GM19328 (cell line): Measurements from ENCODE around the gene COQ9.
"Not testable (repeated sequence)": the region's sequence is repeated elsewhere in the genome, so short reads cannot be mapped to it uniquely, and the experiment has no call there.

Source experiments
- ATAC-seq: cut with Tn5 transposase; IDR thresholded peaks from one replicate; pipeline ENCODE4 v1.9.1; 2021; ENCODE audit warnings: mild to moderate bottlenecking, moderate library complexity; ENCODE audit not compliant: unreplicated experiment

COQ9 gene

DNA sequence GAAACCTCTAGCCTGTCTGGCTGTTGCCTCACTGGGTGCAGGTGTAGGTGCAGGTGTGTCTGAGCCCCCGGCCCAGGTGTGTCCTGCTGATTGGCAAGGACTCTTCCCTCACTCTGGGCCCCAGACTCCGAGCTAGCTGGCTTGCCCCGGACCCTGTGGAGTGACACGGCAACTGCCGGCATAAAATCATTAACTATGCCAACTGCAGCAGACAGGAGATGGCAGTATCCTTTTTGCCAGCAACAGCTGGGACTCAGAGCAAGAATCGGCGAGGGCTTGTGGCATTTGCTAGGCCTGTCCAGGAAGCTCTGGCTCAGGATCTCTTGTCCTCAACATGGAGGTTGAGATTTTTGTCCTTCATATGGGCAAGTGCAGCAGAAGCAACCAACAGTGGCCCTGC lies 20.9 kb upstream of the COQ9 start:
- ATAC-seq: no peak

DNA sequence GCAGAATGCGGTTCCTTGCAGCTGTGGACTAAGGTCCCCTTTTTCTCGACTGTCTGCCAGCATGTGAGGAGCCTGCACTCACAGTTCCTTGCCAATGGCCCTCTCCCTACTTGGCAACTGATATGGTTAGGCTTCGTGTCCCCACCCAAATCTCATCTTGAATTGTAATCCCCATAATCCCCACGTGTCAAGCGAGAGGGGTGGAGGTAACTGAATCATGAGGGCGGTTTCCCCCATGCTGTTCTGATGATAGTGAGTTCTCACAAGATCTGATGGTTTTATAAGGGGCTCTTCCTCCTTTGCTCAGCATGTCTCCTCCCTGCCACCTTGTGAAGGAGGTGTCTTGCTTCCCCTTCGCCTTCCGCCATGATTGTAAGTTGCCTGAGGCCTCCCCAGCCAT lies 20.0 kb upstream of the COQ9 start:
- ATAC-seq: no peak

DNA sequence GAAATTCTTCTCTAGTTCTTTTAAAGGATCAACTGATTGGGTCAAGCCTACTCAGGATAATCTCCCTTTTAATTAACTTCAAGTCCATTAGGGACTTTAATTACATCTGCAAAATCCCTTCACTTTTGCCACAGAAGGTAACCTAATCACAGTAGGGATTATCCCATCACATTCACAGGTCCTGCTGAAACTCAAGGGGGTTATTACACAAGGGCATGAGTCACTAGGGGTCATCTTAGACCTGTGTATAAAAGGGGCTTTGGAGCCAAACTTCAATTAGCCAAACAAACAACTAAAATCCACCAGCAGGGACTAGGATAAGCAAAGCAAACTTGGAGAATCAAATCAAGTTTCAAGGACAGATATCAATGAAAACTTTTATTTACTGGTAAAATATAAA lies 19.5 kb upstream of the COQ9 start:
- no peak for ATAC-seq

- ATAC-seq: no peak
These were observed 16.3 kb upstream of the COQ9 start for GRCh38 chr16:57430955-57431354.

DNA sequence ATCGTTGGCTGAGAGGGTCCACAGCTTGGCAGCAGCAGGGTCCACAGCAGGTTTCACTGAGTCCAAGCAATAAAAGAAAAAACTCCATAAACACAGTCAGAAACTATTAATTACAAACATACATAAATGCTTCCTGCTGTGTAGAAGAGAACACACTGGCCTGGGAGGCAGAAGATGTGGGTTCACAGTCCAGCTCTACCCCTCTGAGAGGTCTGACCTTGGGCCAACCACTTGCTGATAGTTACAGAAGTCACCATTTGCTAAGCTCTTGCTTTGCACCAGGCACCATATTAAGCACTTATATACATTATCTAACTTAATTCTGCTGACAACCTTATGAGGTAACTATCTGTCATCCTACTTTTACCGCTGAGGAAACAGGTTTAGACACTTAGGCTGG lies 14.8 kb upstream of the COQ9 start:
- no peak for ATAC-seq

DNA sequence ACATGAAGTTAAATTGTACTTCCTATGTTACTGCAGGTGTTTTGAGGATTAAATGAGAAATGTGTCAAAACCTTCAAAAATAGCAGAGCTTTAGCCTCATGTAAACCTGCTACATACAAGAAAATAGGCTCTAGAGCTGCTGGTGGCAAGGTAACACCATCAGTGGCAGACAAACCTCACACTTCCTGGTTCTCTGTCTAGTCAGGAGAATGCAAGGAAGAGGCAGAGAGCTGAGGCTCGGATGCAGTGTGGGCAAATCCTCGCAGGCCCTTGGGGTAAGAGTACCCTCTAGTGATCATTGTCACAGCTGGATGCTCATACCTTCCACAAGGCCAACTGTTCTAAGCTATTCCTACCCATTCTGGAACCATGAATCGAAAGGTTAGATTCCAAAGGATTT lies 14.3 kb upstream of the COQ9 start:
- no peak for ATAC-seq

- ATAC-seq: no peak
These were observed 13.3 kb upstream of the COQ9 start for GRCh38 chr16:57434003-57434402.

DNA sequence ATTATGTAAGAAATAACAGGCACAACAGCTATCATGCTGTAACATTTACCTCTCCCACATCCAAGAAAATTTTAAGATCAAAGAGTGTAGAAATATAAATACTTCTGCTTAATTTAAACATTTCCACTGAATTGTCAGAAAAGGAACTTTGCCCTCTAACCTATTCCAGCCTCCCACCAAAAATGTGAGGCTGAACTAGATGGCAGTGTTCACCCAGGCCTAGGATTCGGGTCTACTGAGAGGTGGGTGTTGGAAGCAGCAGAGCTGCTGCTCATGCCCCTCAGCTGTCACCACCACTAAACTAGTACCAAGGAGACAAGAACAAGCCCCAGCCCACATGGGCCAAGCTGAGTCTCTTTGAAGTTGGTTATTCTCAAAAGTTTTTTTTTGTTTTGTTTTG lies 11.4 kb upstream of the COQ9 start:
- ATAC-seq: no peak

DNA sequence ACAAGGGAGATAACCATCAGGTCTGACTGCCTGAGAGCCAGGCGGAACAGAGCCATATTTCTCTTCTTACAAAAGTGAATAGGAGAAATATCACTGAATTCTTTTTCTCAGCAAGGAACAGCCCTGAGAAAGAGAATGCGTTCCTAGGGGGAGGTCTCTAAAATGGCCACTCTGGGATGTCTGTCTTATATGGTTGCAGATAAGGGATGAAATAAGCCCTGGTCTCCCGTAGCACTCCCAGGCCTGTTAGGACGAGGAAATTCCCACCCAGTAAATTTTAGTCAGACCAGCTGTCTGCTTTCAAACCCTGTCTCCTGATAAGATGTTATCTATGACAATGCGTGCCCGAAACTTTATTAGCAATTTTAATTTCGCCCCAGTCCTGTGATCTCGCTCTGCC lies 7.3 kb upstream of the COQ9 start:
- ATAC-seq: not testable (repeated sequence)

- not testable (repeated sequence) for ATAC-seq
These were observed 6.7 kb upstream of the COQ9 start for GRCh38 chr16:57440551-57440950.

DNA sequence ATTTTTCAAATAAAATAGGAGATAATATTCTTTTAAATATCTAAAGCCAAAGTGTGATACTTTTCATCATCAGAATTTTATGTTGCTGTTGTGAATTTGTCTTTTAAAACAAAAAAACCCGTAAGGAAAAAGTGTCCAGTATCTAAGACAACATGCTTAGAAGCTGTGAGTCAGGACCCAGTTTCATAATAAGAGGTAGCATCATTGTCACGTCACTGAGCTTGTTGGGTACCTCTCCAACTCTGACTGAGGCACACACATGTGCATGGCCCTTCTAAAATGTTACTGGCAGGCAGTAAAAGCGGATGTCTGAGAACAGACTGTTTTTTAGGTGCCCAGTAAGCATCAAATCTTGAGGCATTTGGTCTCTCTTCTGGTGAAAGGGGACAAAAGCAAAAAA lies 2.6 kb upstream of the COQ9 start:
- no peak for ATAC-seq

GRCh38 chr16:57445510-57445909 lies 1.8 kb upstream of the COQ9 start:
- no peak for ATAC-seq

- ATAC-seq: peak; percentile 29
These were observed 621 bp upstream of the COQ9 start for GRCh38 chr16:57446531-57447185.

GRCh38 chr16:57452021-57452420 lies 4.7 kb downstream of the COQ9 start:
- ATAC-seq: no peak

DNA sequence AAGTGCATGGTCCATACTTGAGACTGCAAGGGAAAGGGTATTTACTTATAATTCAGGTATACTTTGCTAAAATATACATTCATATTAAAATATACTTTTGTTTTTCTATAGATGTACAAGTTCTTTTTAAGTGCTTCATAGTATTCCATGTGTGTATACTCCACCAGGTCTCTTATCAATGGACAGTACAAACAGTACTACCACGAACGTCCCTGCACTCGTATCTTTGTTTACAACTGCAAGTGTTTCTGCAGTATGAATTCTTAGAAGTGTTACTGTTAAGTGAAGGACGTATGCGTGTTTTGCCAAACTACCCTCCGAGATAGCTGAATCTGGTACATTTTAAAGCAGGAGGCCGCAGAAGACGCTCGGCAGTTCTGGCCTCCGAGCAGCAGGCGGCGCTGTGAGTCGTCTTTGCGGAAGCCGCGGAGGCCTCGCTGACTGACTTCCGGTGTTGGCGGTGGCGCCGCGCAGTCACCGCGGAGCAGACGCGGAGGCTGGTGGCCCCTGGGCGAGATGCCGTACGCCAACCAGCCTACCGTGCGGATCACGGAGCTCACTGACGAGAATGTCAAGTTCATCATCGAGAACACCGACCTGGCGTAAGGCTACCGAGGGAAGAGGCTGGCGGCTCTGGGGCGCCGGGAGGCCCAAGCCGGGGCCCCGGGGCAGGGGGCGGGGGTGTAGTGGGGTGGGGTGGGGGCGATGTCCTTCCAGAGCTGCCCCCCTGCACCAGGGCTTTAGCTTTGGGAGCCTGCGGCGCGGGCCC lies 15.1 kb downstream of the COQ9 start, which contains the start of gene POLR2C:
Gene POLR2C, plus strand, starts transcription at position 471 of the 769 bp plus-strand sequence. Its CDS starts 46 bp downstream, at position 517.
- peak; percentile 91 for ATAC-seq

GRCh38 chr16:57462978-57463362 lies 15.7 kb downstream of the COQ9 start:
- no peak for ATAC-seq

- ATAC-seq: no peak
These were observed 17.2 kb downstream of the COQ9 start for GRCh38 chr16:57464523-57464922.

- ATAC-seq: no peak
These were observed 21.1 kb downstream of the COQ9 start for GRCh38 chr16:57468346-57468745.

GRCh38 chr16:57469046-57469445 lies 21.8 kb downstream of the COQ9 start:
- ATAC-seq: no peak

DNA sequence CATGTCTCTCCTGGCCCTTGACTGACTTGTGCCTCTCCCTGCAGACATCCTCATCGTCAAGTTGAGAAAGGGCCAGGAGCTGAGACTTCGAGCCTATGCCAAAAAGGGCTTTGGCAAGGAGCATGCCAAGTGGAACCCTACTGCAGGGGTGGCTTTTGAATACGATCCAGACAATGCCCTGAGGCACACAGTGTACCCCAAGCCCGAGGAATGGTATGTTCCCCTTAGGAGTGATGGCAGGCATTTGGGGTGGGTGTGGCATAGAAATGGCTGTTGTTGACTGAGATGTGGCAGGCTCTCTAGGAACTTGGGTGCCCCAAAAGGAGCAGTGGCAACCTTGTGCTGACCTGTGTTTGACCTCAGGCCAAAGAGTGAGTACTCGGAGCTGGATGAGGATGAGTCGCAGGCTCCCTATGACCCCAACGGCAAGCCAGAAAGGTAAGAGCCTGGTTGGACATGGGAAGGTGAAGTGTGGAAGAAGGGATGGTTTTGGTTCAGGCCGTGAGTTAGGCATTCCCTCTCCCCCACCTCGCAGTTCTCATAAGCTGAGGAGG lies 22.7 kb downstream of the COQ9 start:
- no peak for ATAC-seq

DNA sequence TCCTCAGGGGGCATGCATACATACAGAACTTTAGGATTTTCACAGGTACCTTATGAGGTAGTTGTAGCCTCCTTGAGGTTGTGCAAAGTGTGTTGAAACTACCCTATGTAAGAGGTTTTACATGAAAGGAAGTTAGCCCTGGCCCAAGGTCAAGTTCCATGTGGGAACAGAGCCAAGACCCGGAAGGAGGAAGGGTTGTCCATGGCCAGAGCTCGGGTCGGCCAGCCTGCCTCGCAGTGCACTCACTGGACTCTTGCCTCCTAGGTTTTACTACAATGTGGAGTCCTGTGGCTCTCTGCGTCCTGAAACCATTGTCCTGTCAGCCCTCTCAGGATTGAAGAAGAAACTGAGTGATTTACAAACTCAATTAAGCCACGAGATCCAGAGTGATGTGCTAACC lies 23.4 kb downstream of the COQ9 start:
- no peak for ATAC-seq

GRCh38 chr16:57471209-57471608 lies 23.9 kb downstream of the COQ9 start:
- ATAC-seq: no peak
